GM21381 (cell line): ENCODE measurements around the gene MKNK1.

Source experiments
- ATAC-seq: cut with Tn5 transposase; IDR thresholded peaks from one replicate; pipeline ENCODE4 v1.9.1; 2021; ENCODE audit warnings: mild to moderate bottlenecking, moderate library complexity; ENCODE audit not compliant: unreplicated experiment

Gene MKNK1

DNA sequence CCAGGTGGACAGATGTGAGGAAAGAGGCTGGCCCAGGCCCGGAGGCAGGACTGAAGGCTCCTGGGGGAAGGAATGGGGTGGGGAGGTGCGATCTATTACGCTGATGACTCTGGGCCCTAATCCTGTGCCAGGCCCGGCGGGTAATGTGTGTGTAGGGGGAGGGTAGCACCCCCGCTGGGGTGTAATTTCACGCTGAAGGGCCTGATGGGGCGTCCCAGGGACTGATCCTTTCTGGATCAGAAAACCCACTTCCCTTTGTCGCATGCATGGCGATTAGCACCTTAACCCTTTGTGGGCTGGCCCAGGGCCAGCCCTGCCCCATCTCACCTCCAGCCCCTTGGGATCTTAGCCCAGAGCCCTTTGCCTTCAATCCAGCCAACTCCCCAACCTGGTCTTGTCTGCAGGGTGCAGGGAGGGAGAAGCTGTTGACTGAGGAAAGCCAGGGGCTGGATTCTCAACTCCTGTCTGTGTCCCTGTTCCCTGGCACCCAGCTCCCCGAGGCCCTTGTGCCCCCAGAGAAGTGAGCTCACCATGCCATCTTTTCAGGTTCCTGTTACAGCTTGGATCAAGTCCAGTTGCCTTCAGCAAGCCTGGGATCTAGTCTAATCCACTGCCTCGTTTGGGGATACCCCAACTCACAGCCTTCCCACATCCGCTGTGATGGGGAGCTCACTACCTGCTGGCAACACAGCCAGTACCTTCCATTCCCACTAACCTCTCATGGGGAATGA is 78.7 kb downstream of the MKNK1 start:
- no peak for ATAC-seq

DNA sequence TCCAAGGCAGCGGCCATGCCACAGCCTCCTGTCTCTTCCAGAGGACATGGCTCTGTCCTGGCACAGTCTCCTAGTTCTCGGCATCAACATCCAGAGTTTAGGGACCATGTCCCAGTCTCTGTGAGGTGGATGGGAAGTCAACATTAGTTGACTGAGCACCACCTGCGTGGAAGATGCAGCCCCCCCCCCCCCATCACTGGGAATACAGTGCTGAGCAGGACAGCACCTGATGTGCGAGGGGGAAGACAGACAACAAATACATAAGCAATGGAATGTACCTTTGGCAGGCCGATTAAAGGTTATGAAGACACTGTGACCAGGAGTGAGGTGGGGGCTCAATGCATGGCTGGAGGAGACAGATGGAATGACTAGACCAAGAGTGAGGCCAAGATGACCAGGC is 79.2 kb downstream of the MKNK1 start:
- no peak for ATAC-seq

DNA sequence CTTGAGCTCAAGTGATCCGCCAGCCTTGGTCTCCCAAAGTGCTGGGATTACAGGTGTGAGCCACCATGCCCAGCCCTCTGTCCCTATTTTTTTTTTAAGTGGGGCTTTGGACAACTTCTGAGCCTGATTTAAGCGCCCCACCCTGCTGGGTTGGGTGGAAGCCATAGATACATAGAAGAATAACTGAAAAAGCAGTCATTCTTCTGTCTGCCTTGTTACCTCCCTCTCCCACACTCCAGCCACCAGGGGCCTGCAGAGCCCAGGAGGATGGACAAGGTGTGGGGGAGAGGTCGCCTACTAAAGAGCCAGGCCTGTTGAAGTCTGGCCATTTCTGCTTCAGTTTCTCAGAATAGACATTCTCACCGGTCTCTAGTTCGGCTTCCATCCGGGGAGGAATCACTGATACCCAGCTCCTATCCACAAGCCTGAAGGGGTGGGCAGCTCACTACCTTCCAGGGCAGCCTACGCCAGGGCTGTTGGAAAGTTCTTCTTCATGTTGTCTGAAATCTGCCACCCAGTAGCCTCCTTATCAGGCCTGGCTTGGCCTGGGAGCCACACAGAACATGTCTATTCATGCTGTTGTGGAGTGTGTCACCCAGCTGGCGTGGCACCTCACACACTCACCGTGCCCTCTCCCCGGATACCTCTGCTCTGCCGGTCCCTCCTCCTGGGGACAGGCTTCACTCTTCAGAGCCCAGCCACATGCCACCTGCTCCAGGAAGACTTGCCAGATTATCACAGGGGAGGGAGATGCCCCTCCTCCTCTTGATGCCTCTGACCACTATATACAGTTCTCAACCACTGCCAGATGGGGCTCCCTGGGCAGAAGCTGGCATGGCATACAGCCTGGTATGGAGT is 80.3 kb downstream of the MKNK1 start:
- no peak for ATAC-seq

DNA sequence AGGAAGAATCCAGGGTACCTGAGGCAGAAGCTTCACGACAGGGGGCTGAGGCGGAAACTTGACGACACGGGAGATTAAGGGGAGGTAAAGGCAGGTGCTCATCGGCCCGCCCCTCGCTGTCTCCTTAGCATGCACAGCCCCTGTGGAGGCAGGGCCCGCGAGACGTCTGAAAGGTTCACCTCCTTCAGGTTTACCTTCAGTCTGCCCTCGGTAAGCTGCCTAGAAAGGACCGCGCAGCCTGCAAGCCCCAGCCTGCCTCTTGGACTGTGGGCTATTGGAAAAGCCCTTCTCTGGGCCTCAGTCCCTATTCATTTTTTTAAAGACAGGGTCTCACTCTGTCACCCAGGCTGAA is 81.1 kb downstream of the MKNK1 start:
- no peak for ATAC-seq

DNA sequence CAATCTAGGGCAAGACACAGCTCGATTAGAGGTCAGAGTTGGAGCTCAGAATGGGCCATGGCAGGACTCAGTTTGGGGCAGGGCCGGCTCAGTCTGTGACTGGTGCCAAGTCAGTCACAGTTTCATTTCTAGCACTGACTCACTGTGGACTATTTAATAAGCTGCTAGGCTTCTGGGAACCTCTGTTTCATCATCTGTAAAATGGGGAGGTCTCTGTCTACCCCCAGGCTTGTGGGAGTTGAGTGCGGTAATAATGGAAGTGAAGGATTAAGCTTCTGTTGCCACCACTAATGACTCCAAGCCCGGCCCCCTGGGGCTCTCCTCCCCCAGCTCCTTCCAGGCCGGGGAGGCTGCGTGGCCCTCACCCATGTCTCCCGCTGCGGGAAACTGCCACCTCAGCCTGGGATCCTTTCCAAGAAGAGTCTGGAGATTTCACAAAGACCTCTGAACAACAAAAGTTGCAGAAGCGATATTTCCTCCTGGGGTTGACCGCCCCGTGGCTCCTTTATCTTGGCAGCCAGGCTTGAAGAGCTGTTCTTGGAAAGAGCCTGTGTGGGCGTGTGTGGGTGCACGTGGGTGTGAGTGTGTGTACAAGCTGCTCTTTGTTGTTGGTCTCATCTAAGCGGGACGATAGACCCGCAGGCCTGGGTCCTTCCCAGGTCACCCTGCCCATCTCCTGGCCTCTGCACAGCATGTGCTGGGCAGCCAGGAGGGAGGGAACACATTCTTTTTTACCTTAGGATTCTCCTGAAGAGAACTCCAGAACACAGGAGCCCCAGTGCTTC is 81.7 kb downstream of the MKNK1 start:
- ATAC-seq = peak; percentile 60

DNA sequence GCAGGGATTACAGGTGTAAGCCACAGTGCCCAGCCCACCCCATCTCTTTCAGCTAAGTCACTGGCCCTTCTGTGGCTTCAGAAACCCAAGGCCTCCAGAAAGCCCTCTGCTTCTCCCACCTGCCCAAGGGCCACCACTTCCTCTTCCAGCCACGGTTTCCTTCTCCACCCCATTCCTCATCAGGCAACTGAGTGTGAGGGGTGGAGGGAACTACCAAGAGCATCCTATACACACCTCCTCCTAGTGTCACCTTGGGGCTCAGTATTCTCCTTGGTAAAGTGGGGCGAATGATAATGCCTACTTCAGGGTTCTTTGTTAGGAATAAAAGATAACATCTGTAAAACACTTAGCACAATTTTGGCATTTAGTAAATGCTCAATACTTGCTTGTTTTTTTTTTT is 82.7 kb downstream of the MKNK1 start:
- no peak for ATAC-seq

DNA sequence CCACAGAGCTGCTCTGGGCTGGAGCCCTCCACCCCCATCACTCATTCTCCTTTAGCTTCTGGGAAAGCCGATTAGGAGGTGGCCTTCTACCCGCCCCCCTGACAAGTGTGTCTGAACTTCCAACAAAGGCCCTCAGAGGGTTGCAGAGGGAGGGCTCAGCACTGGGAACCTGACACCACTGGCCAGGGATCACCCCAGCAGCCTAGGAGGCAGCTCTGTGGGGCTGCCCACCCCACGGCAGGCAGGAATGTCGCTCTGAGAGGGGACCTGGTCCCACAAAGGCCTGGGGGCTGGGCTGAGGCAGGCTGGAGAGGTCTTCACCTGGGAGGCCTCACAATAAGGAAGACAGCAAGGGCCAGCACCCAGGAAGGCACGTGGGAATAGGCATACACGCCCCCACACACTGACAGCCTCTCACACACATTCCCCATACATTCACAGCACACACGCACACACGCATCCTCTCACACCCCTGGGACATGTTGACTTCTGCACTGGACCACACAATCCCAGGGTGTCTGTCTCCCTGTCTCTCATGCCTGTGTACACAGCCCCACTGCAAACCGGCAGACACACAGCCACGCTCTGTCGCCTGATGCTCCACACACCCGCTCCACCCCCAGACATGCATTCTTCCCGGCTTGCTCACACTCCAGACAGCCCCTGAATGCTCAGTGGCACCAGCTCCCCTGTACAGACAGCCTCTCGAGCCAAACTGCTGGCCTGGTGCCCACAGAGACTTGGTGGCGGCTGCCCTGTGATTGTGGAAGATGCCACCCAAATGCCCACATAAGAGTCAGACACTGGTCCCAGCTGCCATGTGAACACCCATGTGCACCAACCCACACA is 83.8 kb downstream of the MKNK1 start:
- ATAC-seq = no peak

DNA sequence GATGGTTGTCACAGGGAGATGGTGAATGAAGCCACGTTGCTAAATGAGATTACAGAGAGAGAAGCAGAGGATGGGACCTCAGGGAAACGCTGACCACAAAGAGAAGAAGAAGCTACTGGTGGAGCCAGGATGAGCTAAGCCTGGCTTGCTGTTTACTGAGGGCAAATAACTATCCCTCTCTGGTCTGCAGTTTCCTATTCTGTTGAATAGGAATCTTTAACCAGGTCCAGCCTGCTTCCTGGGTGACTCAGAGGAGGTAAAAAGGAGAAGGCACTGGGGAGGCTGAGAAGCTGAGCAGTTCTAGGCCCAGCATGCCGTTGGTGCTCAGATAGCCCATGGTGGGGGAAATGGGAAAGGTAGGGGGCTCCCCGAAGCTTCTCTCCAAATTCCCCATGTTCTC is 84.9 kb downstream of the MKNK1 start:
- ATAC-seq = no peak

DNA sequence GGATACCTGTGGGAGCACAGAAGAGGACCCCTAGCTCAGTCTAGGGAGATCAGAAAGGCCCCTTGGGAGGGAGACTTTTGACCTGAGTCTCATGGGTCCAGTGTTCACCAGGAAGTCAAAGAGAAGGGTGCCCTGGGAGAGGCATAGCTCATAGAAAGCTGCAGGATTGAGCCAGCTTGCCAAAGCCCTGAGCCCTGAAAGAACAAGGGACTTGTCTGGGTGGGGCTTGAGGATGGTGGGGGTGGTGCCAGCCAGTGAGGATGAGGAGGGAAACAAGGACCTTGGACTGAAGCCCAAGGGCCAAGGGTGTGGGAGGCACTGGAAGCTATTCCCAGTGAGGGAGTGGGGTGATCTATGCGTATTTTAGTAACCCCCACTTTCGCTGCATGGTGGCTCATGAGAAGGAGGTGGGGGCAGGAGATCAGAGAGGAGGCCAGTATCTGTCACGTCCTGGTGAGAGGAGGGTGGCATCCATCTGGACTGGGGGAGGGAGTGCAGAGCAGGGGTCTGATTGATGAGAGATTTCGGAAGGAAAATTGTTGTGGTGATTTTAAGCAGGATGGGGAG is 86.1 kb downstream of the MKNK1 start:
- no peak for ATAC-seq

DNA sequence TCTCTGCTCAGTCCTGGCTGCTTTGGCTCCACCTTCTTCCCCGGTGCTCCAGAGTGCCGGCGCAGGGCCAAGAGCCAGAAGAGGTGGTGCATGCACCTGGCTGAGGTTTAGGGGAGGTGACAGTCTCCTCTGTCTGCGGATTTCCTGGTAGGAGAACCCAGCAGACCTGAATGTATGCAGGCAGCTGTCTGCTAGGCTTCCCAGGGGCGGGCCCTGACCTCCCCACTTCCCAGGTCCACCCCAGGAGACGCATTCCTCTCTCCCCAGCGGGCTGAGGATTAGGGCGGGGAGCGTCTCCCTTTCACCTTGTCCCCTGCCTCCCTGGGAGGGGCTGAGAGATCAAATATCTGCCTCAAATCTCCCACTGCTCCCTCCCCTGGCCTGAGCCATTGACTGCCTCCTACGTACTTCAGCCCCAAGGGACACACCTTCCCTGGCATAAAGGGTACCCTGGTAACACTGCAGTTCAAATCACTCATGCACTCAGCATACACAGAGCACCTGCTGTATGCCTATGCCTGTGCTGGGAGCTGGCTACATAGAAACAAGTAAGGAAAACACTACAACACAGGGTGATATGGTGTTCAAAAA is 87.0 kb downstream of the MKNK1 start:
- ATAC-seq = no peak

DNA sequence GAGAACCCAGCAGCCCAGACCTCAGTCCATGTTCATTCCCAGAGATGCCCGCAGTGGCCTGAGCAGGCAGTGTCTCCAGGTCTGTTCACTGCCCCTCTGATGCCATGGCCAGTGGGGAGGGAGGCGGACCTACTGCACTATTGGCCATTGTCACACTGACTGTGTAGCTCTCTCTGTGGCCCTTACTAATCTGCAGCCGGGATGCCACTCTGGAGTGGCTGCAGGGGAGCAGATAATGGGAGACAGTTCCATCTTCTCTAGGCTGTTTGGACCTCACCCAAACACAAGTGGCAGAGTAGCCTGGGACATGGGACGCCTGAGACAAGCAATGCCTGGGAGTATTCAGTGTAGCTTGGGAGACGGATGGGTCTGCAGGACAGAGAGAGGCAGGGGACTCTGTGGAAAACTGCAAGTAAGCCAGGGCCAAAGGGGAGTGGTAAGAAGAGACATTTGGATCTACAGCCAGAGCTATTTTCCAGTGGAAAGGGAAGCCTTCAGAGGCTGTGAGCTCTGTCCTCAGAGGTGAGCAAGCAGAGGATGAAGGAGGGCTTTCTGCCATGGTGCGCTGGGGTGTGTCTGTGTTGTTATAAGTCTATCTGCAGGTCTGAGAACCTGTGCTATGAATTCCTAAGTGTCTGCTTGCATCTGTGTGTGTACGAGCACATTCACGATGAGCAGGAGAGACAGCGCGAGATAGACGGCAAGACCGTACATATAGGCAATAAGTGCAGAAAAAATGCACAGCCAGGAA is 87.7 kb downstream of the MKNK1 start:
- ATAC-seq = no peak

DNA sequence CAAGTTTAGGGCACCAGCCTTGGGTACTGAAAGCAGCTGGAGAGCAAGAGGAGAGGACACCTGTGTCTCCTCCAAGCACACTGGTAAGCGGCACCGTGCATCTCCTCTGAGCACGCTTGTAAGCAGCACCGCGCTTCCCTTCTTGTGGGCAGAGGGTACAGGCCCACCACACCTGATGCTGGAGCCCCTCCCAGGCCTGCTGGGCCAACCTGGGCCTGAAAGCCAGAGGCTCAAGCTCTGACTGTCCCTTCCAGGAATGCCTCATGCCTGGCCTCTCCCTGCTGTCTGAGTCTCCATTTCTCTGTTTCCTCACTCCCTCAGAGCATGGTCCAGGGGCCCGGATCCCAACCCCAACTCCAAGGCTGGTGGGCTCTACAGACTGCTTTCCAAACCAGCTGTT is 88.5 kb downstream of the MKNK1 start:
- ATAC-seq = no peak

DNA sequence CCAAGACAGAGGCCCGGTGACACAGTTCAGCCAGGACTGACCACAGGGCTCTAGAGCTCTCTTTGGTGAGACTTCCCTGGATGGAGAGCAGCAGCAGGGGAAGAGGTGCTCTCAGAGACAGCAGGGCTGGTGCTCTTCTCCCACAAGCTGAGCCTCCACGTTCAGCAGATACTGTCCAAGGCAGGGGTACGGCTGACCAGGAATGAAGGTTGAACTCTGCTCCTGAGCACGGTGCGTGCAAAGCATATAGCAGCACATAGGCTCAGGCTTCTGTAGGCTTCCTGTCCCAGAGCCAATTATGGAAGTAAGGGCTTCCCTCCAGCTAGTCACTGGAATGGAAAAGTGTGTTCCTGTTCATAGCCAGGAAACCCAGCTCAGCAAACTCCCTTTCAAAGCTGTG is 90.5 kb downstream of the MKNK1 start:
- no peak for ATAC-seq

DNA sequence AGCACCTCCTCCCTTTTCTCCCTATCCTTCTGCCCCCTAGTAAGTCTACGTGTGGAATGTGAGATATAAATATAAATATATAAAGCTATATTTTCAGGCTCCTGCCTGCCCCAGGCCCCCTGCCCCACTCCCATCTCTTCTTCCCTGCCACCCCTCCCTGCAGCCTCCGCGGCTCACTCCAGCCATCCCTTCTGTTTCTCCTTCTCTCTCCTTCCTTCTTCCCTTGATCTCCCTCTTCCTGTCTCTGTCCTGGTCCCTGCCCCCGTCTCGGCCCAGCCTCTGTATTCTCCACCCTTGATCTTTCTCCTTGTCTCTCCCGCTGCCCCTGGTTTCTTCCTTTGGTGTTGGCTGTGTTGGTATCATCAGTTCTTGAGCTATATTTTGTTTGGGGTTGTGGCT is 91.3 kb downstream of the MKNK1 start:
- no peak for ATAC-seq

DNA sequence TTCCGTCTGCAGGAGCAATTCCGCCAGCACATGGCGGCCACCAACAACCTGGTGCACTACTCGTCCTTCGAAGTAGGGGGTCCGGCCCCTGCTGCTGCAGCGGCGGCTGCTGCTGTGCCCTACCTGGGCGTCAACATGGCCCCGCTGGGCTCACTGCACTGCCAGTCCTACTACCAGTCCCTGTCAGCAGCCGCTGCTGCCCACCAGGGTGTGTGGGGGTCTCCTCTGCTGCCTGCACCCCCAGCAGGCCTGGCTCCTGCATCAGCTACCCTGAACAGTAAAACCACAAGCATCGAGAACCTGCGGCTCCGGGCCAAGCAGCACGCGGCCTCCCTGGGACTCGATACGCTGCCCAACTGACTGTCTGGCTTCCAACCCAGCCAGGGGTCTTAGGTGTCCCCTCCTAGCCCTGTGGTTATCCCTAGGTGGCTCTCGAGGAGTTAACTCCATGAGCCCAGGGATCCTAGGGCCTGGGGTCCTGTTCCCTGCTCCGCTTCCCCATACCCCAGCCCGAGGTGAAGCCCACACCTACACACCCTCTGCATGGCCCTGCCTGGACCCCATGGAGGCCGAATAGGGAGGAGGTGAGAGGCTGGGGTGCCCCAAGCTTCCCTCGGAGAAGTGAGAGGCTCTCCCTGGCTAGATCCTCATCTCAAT is 91.8 kb downstream of the MKNK1 start:
- ATAC-seq = no peak

DNA sequence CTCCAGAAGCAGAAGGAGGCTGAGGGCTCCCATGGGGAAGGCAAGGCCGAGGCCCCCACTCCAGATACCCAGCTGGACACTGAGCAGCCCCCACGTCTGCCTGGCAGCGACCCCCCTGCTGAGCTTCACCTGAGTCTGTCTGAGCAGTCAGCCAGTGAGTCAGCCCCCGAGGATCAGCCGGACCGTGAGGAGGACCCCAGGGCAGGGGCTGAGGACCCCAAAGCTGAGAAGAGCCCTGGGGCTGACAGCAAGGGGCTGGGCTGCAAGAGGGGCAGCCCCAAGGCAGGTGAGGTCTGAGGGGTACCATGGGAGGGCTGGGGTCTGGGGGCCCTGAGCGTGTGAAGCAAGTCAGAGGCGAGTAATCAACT is 93.1 kb downstream of the MKNK1 start:
- ATAC-seq = no peak

DNA sequence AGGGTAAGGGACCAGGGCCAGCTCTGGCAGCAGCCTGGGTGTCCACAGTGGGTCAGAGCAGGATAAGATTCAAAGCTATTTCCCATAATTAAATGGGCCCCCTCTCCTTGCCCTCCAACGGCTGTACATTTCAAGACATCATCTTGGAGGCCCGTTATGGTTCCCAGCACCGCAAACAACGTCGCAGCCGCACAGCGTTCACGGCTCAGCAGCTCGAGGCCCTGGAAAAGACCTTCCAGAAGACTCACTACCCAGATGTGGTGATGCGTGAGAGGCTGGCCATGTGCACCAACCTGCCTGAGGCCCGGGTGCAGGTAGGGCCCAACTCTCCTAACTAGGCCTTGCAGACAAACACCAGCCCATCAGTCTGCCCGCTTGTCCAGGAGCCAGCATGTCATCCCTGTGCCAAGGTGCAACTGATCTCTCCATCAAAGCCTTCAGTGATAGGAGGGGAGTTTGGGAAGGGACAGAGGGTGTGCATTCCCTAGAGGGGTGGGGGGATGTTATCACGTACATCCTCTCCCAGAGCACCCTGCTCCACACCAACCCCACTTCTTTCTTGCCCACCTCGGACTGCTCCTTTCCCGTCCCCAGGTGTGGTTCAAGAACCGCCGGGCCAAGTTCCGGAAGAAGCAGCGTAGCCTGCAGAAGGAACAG is 93.6 kb downstream of the MKNK1 start:
- ATAC-seq = no peak

DNA sequence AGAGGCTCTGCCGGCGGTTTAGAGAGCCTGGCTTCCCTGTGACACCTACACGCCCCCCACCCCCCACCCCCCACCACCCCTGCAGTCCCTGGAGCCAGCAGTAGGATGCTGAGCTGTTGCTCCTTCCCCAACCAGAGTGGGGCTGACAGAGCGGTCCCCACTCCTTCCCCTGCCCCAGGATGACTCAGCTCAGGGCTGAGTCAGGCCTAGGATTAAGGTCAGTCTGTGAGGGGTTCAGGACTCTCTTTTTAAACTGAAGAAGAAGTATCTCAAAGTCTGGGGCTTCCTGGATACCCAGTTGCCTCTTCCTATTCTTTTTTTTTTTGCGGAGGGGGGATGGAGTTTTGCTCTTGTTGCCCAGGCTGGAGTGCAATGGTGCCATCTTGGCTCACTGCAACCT is 95.3 kb downstream of the MKNK1 start:
- ATAC-seq = no peak
